Mammary epithelial cell (primary cell): ENCODE data around the gene GALNT10.

Experiments used
- CTCF ChIP-seq, 2 donors: IDR thresholded peaks in 1 of 2; conservative IDR thresholded peaks in 1 of 2; 2 replicates each; pipeline ENCODE4 v1.5.1; 2011 to 2012; ENCODE audit warnings: inconsistent platforms in 2 of 2, low read length in 2 of 2, mild to moderate bottlenecking in 2 of 2, control low read depth in 1 of 2, low read depth in 1 of 2; ENCODE audit not compliant: insufficient read depth in 1 of 2; ENCODE audit errors: extremely low read depth in 1 of 2
- EZH2 ChIP-seq: IDR thresholded peaks from 2 replicates; pipeline ENCODE4 v1.6.1; 2012; ENCODE audit warnings: low read length, inconsistent platforms, borderline replicate concordance

- TF ChIP-seq EZH2 (no peak), CTCF (conservative IDR thresholded peaks at IDR 0.05 in 1 of 2, IDR thresholded peaks at IDR 0.05 in 1 of 2; ENCODE audit: extremely low read depth in 1 of 2, insufficient read depth in 1 of 2, low read depth in 1 of 2, low read length in 2 of 2) (no peak)
Observed at GRCh38 chr5:154370813-154371212, 180.3 kb downstream of the GALNT10 start.
